Measurements from ENCODE around the gene MYO15B. TPM values are rescaled to one million over a fixed set of nuclear protein-coding genes. Genes with fewer than 3 reads are reported as not detected.
A peak's percentile ranks its signal among the peaks of the same experiment; 100 is the strongest.

MYO15B gene
- total and polyA plus RNA-seq, 2 of the 13 experiments (the other 11 are each of a cell fraction or from before 2014, with no cell fraction given), result 2.8 to 8.1 TPM

DNA sequence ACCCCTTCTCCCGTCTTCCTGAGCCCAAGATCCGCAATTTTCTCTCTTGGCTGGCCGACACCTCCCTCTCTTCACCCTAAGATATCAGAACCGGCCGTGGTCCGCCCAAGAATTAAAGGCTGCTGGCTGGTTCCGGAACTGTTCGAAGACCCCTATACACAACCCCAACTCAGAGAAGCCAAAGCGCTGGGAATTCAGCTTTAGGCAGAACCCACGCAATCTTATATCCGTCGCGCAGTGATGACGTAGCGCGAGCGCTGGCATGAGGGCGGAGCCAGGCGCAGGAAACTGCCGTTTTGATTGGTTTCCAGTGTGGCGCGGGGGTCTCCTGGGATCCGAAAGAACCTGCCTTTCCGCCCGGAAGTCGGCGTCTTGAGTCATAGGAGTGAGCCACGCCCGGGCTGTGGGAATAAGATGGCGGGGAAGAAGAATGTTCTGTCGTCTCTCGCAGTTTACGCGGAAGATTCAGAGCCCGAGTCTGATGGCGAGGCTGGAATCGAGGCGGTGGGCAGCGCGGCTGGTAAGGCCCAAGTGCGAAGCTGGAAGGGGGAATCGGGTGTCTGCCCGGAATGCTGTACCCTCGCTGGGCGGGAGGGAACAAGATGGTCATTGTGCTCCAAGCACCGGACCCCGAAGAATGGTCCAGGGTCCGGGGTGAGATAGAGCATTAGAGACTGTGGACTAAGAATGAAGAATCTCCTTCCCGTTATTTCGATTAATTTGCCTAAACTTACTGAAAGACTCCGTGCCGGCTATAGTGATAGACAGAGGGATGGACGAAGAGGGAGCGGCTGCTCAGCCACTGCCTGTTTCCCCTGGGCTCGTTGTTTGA, 79.6 kb downstream of the MYO15B start, which contains the start of the genes RECQL5 and SAP30BP (continued):
- TF ChIP-seq, protein P1, sequence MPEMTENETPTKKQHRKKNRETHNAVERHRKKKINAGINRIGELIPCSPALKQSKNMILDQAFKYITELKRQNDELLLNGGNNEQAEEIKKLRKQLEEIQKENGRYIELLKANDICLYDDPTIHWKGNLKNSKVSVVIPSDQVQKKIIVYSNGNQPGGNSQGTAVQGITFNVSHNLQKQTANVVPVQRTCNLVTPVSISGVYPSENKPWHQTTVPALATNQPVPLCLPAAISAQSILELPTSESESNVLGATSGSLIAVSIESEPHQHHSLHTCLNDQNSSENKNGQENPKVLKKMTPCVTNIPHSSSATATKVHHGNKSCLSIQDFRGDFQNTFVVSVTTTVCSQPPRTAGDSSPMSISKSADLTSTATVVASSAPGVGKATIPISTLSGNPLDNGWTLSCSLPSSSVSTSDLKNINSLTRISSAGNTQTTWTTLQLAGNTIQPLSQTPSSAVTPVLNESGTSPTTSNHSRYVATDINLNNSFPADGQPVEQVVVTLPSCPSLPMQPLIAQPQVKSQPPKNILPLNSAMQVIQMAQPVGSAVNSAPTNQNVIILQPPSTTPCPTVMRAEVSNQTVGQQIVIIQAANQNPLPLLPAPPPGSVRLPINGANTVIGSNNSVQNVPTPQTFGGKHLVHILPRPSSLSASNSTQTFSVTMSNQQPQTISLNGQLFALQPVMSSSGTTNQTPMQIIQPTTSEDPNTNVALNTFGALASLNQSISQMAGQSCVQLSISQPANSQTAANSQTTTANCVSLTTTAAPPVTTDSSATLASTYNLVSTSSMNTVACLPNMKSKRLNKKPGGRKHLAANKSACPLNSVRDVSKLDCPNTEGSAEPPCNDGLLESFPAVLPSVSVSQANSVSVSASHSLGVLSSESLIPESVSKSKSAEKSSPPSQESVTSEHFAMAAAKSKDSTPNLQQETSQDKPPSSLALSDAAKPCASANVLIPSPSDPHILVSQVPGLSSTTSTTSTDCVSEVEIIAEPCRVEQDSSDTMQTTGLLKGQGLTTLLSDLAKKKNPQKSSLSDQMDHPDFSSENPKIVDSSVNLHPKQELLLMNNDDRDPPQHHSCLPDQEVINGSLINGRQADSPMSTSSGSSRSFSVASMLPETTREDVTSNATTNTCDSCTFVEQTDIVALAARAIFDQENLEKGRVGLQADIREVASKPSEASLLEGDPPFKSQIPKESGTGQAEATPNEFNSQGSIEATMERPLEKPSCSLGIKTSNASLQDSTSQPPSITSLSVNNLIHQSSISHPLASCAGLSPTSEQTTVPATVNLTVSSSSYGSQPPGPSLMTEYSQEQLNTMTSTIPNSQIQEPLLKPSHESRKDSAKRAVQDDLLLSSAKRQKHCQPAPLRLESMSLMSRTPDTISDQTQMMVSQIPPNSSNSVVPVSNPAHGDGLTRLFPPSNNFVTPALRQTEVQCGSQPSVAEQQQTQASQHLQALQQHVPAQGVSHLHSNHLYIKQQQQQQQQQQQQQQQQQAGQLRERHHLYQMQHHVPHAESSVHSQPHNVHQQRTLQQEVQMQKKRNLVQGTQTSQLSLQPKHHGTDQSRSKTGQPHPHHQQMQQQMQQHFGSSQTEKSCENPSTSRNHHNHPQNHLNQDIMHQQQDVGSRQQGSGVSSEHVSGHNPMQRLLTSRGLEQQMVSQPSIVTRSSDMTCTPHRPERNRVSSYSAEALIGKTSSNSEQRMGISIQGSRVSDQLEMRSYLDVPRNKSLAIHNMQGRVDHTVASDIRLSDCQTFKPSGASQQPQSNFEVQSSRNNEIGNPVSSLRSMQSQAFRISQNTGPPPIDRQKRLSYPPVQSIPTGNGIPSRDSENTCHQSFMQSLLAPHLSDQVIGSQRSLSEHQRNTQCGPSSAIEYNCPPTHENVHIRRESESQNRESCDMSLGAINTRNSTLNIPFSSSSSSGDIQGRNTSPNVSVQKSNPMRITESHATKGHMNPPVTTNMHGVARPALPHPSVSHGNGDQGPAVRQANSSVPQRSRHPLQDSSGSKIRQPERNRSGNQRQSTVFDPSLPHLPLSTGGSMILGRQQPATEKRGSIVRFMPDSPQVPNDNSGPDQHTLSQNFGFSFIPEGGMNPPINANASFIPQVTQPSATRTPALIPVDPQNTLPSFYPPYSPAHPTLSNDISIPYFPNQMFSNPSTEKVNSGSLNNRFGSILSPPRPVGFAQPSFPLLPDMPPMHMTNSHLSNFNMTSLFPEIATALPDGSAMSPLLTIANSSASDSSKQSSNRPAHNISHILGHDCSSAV (CRISPR knock-in tag; IDR thresholded peaks at IDR 0.05; ENCODE audit: borderline replicate concordance), result no peak; the same call in 1 of the 2 replicates
- TF ChIP-seq, protein P2, sequence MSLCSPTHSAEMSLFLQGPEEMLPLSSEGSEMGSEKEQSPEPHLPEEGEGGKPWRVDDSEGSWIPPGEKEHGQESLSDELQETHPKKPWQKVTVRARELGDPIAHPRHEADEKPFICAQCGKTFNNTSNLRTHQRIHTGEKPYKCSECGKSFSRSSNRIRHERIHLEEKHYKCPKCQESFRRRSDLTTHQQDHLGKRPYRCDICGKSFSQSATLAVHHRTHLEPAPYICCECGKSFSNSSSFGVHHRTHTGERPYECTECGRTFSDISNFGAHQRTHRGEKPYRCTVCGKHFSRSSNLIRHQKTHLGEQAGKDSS (CRISPR knock-in tag; IDR thresholded peaks at IDR 0.05; ENCODE audit: borderline replicate concordance, low read depth), result no peak; the same call in 1 of the 2 replicates
- TF ChIP-seq FOXK2 (IDR thresholded peaks at IDR 0.05) (0 out of 2 replicates have a peak, but pooled peaks have one; percentile 18), ZNF629 (CRISPR knock-in tag; conservative IDR thresholded peaks at IDR 0.05) (no peak; the same call in 1 of the 2 replicates), SMARCC2 (IDR thresholded peaks at IDR 0.05) (no peak), ZNF7 (CRISPR knock-in tag; IDR thresholded peaks at IDR 0.05) (no peak), FOXM1 (CRISPR knock-in tag; IDR thresholded peaks at IDR 0.05) (no peak), ERF (CRISPR knock-in tag; IDR thresholded peaks at IDR 0.05) (no peak), HOXA3 (CRISPR knock-in tag; IDR thresholded peaks at IDR 0.05) (peak; percentile 96), ZNF557 (CRISPR knock-in tag; IDR thresholded peaks at IDR 0.05) (no peak), ZNF678 (CRISPR knock-in tag; IDR thresholded peaks at IDR 0.05) (no peak; the same call in 1 of the 2 replicates), GABPB1 (CRISPR knock-in tag; IDR thresholded peaks at IDR 0.05) (peak; percentile 99), NFKBIZ (CRISPR knock-in tag; IDR thresholded peaks at IDR 0.05) (0 out of 2 replicates have a peak, but pooled peaks have one; percentile 12), AGO2 (optimal IDR thresholded peaks at IDR 0.05; ENCODE audit: low read depth, low read length) (no peak), ZSCAN22 (CRISPR knock-in tag; IDR thresholded peaks at IDR 0.05) (no peak), NFE2 (CRISPR knock-in tag; IDR thresholded peaks at IDR 0.05) (no peak), ZNF816 (CRISPR knock-in tag; IDR thresholded peaks at IDR 0.05; ENCODE audit: borderline replicate concordance) (no peak)
- TF ChIP-seq, protein P3, sequence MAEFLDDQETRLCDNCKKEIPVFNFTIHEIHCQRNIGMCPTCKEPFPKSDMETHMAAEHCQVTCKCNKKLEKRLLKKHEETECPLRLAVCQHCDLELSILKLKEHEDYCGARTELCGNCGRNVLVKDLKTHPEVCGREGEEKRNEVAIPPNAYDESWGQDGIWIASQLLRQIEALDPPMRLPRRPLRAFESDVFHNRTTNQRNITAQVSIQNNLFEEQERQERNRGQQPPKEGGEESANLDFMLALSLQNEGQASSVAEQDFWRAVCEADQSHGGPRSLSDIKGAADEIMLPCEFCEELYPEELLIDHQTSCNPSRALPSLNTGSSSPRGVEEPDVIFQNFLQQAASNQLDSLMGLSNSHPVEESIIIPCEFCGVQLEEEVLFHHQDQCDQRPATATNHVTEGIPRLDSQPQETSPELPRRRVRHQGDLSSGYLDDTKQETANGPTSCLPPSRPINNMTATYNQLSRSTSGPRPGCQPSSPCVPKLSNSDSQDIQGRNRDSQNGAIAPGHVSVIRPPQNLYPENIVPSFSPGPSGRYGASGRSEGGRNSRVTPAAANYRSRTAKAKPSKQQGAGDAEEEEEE (CRISPR knock-in tag; IDR thresholded peaks at IDR 0.05; ENCODE audit: borderline replicate concordance), result 0 out of 2 replicates have a peak, but pooled peaks have one; percentile 23
- TF ChIP-seq, protein P4, sequence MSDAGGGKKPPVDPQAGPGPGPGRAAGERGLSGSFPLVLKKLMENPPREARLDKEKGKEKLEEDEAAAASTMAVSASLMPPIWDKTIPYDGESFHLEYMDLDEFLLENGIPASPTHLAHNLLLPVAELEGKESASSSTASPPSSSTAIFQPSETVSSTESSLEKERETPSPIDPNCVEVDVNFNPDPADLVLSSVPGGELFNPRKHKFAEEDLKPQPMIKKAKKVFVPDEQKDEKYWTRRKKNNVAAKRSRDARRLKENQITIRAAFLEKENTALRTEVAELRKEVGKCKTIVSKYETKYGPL (CRISPR knock-in tag; IDR thresholded peaks at IDR 0.05), result no peak; the same call in 1 of the 2 replicates

All from HepG2 (cell line).